HepG2 (cell line): Measurements from ENCODE around the gene CRY1. TPM values are rescaled to one million over a fixed set of nuclear protein-coding genes. Genes with fewer than 3 reads are reported as not detected.
A peak's percentile ranks its signal among the peaks of the same experiment; 100 is the strongest.

ENCODE experiments used
- ATAC-seq: fragments of 200-7000 bp; cut with Tn5 transposase; 3 replicates; pipeline ENCODE4 v1.9.1; 2020; ENCODE audit warnings: mild to moderate bottlenecking, moderate library complexity
- BruUV-seq: library from RNA; stranded (reverse); fragments of 400-500 nt; replicated peaks from 2 replicates; lab custom pipeline; 2021; lab: Mats Ljungman, UMichigan
- CTCF ChIA-PET: fragments of 300-600 bp; formaldehyde crosslinking; extraction: SDS; loops from one replicate; lab custom pipeline; 2021; ENCODE audit warnings: low total read pairs, inconsistent platforms, low intra/inter-chr PET ratio; lab: Yijun Ruan, JAX
- POLR2A ChIA-PET: fragments of 350-600 bp; sonication (Branson Sonifier 250); formaldehyde crosslinking; loops from one replicate; lab custom pipeline; 2020; ENCODE audit warnings: antibody characterized with exemption, inconsistent platforms; lab: Yijun Ruan, JAX
- DNase-seq: peaks from one replicate; pipeline ENCODE4 v3.0.0-alpha.2; 2015; ENCODE audit warnings: low spot score
- FAIRE-seq: peaks from 3 replicates; lab custom pipeline; 2011; peaks lifted over from hg19 to GRCh38; lab: Jason Lieb, UNC
- H2AFZ ChIP-seq: one replicate; pipeline ENCODE4 v1.6.1; 2011; ENCODE audit warnings: low read length, inconsistent platforms
- H3K27ac ChIP-seq: fragments of 300-600 bp; 3 replicates; pipeline ENCODE4 v1.8.0; 2011; ENCODE audit warnings: mixed run types, mild to moderate bottlenecking, mixed read lengths, low read length, inconsistent platforms; ENCODE audit not compliant: insufficient read depth; ENCODE audit errors: extremely low read length
- H3K27me3 ChIP-seq, 2 experiments: fragments of 200-600 bp in 1 of 2; 2 replicates in 1 of 2; 3 replicates in 1 of 2; pipeline versions ENCODE4 v1.6.0 to v1.8.0; 2011; ENCODE audit warnings: low read length in 2 of 2, mild to moderate bottlenecking in 2 of 2, moderate library complexity in 2 of 2, inconsistent platforms in 1 of 2; ENCODE audit not compliant: insufficient read depth in 2 of 2, control insufficient read depth in 1 of 2
- H3K36me3 ChIP-seq, 2 experiments: fragments of 200-600 bp in 1 of 2; replicated peaks in 1 of 2; 2 replicates in 1 of 2; 3 replicates in 1 of 2; pipeline versions ENCODE4 v1.5.1 to v1.8.0; 2011; ENCODE audit warnings: low read length in 2 of 2, inconsistent platforms in 1 of 2; ENCODE audit not compliant: insufficient read depth in 2 of 2, control insufficient read depth in 1 of 2
- H3K4me1 ChIP-seq: 2 replicates; pipeline ENCODE4 v1.5.1; 2012; ENCODE audit warnings: low read length, inconsistent platforms; ENCODE audit not compliant: insufficient read depth
- H3K4me2 ChIP-seq: 2 replicates; pipeline ENCODE4 v1.6.0; 2011; ENCODE audit warnings: low read depth, low read length, inconsistent platforms
- H3K4me3 ChIP-seq, 3 experiments: fragments of 200-600 bp in 1 of 3; sonication (generic), shearing (Covaris generic) in 1 of 3; replicated peaks in 1 of 3; 2 replicates each; pipeline ENCODE4 v1.5.1; 2011 to 2016; ENCODE audit warnings: low read length in 3 of 3, inconsistent platforms in 2 of 3, low read depth in 2 of 3, mild to moderate bottlenecking in 2 of 3, control low read depth in 1 of 3, mixed read lengths in 1 of 3; ENCODE audit not compliant: insufficient read depth in 1 of 3
- H3K79me2 ChIP-seq: one replicate; pipeline ENCODE4 v1.6.1; 2011; ENCODE audit warnings: low read length, inconsistent platforms; ENCODE audit not compliant: insufficient read depth
- H3K9ac ChIP-seq: 2 replicates; pipeline ENCODE4 v1.6.0; 2011; ENCODE audit warnings: mild to moderate bottlenecking, low read depth, low read length, inconsistent platforms; ENCODE audit not compliant: insufficient read depth
- H3K9me3 ChIP-seq: 2 replicates; pipeline ENCODE4 v1.5.1; 2012; ENCODE audit warnings: mild to moderate bottlenecking, low read length
- H4K20me1 ChIP-seq: 2 replicates; pipeline ENCODE4 v1.6.0; 2011; ENCODE audit warnings: inconsistent platforms, mild to moderate bottlenecking, low read length, moderate library complexity; ENCODE audit not compliant: insufficient read depth
- CBX2 ChIP-seq, 2 experiments: fragments of 200-600 bp in 1 of 2; sonication (generic); formaldehyde crosslinking in 1 of 2; IDR thresholded peaks; 2 replicates each; pipeline versions ENCODE4 v1.7.0 to v1.8.1; 2018 to 2022; ENCODE audit warnings: low read depth in 2 of 2, low read length in 1 of 2, mild to moderate bottlenecking in 1 of 2, missing genetic modification reagents in 1 of 2
- MXI1 ChIP-seq: IDR thresholded peaks from 3 replicates; pipeline ENCODE4 v1.6.1; 2012; ENCODE audit warnings: low read depth, low read length, inconsistent platforms, borderline replicate concordance
- TP53 ChIP-seq: sonication (generic); formaldehyde crosslinking; conservative IDR thresholded peaks from 2 replicates; pipeline ENCODE4 v1.4.0; 2020; ENCODE audit warnings: missing genetic modification reagents
- TRIM22 ChIP-seq: fragments of 450-650 bp; IDR thresholded peaks from 2 replicates; pipeline ENCODE4 v1.6.1; 2017
- ZNF234 ChIP-seq: sonication (generic); formaldehyde crosslinking; conservative IDR thresholded peaks from 2 replicates; pipeline ENCODE4 v1.5.1; 2020; ENCODE audit warnings: mild to moderate bottlenecking, missing genetic modification reagents
- ZNF362 ChIP-seq: sonication (generic); formaldehyde crosslinking; IDR thresholded peaks from 2 replicates; pipeline ENCODE4 v1.4.0; 2020; ENCODE audit warnings: missing genetic modification reagents, mild to moderate bottlenecking, borderline replicate concordance
- ZNF687 ChIP-seq: sonication (generic); formaldehyde crosslinking; IDR thresholded peaks from 2 replicates; pipeline ENCODE4 v1.5.1; 2020; ENCODE audit warnings: mild to moderate bottlenecking, missing genetic modification reagents, moderate library complexity
- ZNF710 ChIP-seq: sonication (generic); formaldehyde crosslinking; IDR thresholded peaks from 2 replicates; pipeline ENCODE4 v1.5.0; 2020; ENCODE audit warnings: mild to moderate bottlenecking, missing genetic modification reagents, borderline replicate concordance
- ZNF770 ChIP-seq: sonication (generic); formaldehyde crosslinking; IDR thresholded peaks from 2 replicates; pipeline ENCODE4 v1.5.0; 2020; ENCODE audit warnings: mild to moderate bottlenecking, missing genetic modification reagents
- ZSCAN25 ChIP-seq: sonication (generic); formaldehyde crosslinking; IDR thresholded peaks from 2 replicates; pipeline ENCODE4 v1.8.0; 2022; ENCODE audit warnings: mild to moderate bottlenecking, missing genetic modification reagents
- WGBS: methylation state at CpG from one replicate; pipeline ENCODE4 v1.1.6; 2017; ENCODE audit warnings: low lambda C conversion rate; 5-methylcytosine and 5-hydroxymethylcytosine counted together
- in situ Hi-C: cut with HindIII; loops from 2 replicates; pipeline ENCODE4 v1.10.0; 2017; ENCODE audit warnings: low pct_unique_long_range_greater_than_20kb; ENCODE audit not compliant: extremely low pct_ligation_motif_present
- intact Hi-C: fragments of 100-400 bp; cut with micrococcal nuclease; formaldehyde crosslinking; loops from one replicate; pipeline ENCODE4 v1.10.0; 2022; ENCODE audit not compliant: unreplicated experiment
- polyA plus RNA-seq, 8 experiments: library from polyadenylated mRNA; depleted of rRNA in 3 of 8; stranded (reverse) in 7 of 8; unstranded in 1 of 8; fragments of >200 nt; fragmentation: Illumina TruSeq in 4 of 8; extraction: Trizol in 4 of 8; gene quantifications; 2 replicates each; pipeline versions ENCODE4 v1.2.1 to v1.2.3, GENCODE V29; 2011 to 2016; ENCODE audit warnings: low read depth in 4 of 8, missing spikeins in 1 of 8, mixed read lengths in 1 of 8; ENCODE audit not compliant: insufficient read depth in 1 of 8
- total RNA-seq, 5 experiments: library from RNA; depleted of rRNA; stranded (reverse); fragments of >200 nt; fragmentation: Illumina TruSeq; extraction: Trizol; gene quantifications; 2 replicates each; pipeline ENCODE4 v1.2.3, GENCODE V29; 2016; ENCODE audit warnings: low read depth in 1 of 5

CRY1 gene
- total and polyA plus RNA-seq, 2 of the 13 experiments (the other 11 are each of a cell fraction or from before 2014, with no cell fraction given), result 11.4 to 13.9 TPM

- TF ChIP-seq ZNF687 (peak; percentile 37), MXI1 (0 out of 3 replicates have a peak, but pooled peaks have one; percentile 13), TP53 (CRISPR knock-in tag) (no peak)
- TF ChIP-seq, all 625 proteins: peak for 7
These were observed 118.3 kb downstream of the CRY1 start (continued) for GRCh38 chr12:106975098-106975497.

- peak overlapping the region; percentile 75 for H3K27ac ChIP-seq
- H3K36me3 ChIP-seq, result peaks cover 3 to 13% of the 10 kb centered on the region in 2 experiments
- no peak overlapping the region for H3K4me3 ChIP-seq
- H3K27me3 ChIP-seq, result no peaks in the 10 kb centered on the region
- H3K4me2 ChIP-seq, result peak overlapping the region; percentile 62
- ATAC-seq (peak; percentile 67), FAIRE-seq (peak; percentile 36), DNase-seq (peak; percentile 76)
- H3K79me2 ChIP-seq, result peaks cover 5% of the 10 kb centered on the region
- peaks cover 90% of the 10 kb centered on the region for H3K4me1 ChIP-seq
- ChIA-PET POLR2A (interaction anchor here (0.7 to 5.5 kb wide), 4 partner anchors 12 to 18 kb away, joined by 3 to 50 read pairs (median 10); partner anchors contain the start of genes MTERF2 and TMEM263), CTCF (no interaction called here)
- in situ Hi-C loops, result no loop called here
- H3K9me3 ChIP-seq, result no peaks in the 10 kb centered on the region
- no TSS peak for BruUV-seq
- 26% methylated on average over 3 of the region's 3 CpGs for WGBS
- H2AFZ ChIP-seq, result no peak overlapping the region
- H4K20me1 ChIP-seq, result peaks cover 6% of the 10 kb centered on the region; the same call in 1 of the 2 replicates
- no peak overlapping the region for H3K9ac ChIP-seq
- intact Hi-C loops, result no loop called here
- no peak for TF ChIP-seq ZNF234
- no peak for TF ChIP-seq ZNF362 (CRISPR knock-in tag)
- no peak for TF ChIP-seq CBX2 (IDR thresholded peaks at IDR 0.05; ENCODE audit: low read depth, low read length)
- no peak for TF ChIP-seq CBX2 (CRISPR knock-in tag; IDR thresholded peaks at IDR 0.05; ENCODE audit: low read depth)
- no peak for TF ChIP-seq ZNF770 (CRISPR knock-in tag)
- no peak for TF ChIP-seq ZSCAN25 (CRISPR knock-in tag)
- peak; percentile 57; the same call in 1 of the 2 replicates for TF ChIP-seq ZNF710 (CRISPR knock-in tag)
- TF ChIP-seq TRIM22, result no peak
These were observed 118.8 kb downstream of the CRY1 start for GRCh38 chr12:106974511-106974910.
